Measurements from ENCODE around the gene MRPL55. TPM values are rescaled to one million over a fixed set of nuclear protein-coding genes. Genes with fewer than 3 reads are reported as not detected.

Gene MRPL55
- total RNA-seq, 1 experiment from 2014 or later = 57.1 TPM

- CTCF ChIA-PET = no interaction called here
- Histone ChIP-seq H3K36me3 (ENCODE audit: control insufficient read depth in 1 of 2, insufficient read depth in 2 of 2, low read length in 2 of 2) (peaks cover 0 to 14% of the 10 kb centered on the region in 2 experiments; a peak in 1 of 4 replicates), H3K27me3 (ENCODE audit: insufficient read depth, low read length) (no peaks in the 10 kb centered on the region), H3K9me2 (ENCODE audit: insufficient read depth) (no peaks in the 10 kb centered on the region), H3K27ac (ENCODE audit: low read depth, low read length) (no peak overlapping the region), H3K4me3 (replicated peaks in 1 of 2; ENCODE audit: low read depth in 1 of 2, low read length in 2 of 2) (peak overlapping the region in 1 of 2 experiments; percentile 97; a peak in 2 of 4 replicates), H3K79me2 (ENCODE audit: insufficient read depth, low read length) (peaks cover 26% of the 10 kb centered on the region), H3K4me2 (ENCODE audit: low read length) (peak overlapping the region; percentile 99), H3K9me3 (ENCODE audit: control insufficient read depth in 1 of 2, insufficient read depth in 1 of 2, low read depth in 1 of 2, low read length in 2 of 2) (no peaks in the 10 kb centered on the region), H2AFZ (ENCODE audit: low read depth, low read length, poor library complexity, severe bottlenecking) (no peak overlapping the region), H3K9ac (ENCODE audit: low read length) (no peak overlapping the region; the same call in 1 of the 2 replicates), H4K20me1 (ENCODE audit: insufficient read depth) (no peaks in the 10 kb centered on the region), H3K4me1 (ENCODE audit: control insufficient read depth in 1 of 2, insufficient read depth in 2 of 2, low read length in 2 of 2) (peaks cover 4 to 25% of the 10 kb centered on the region in 2 experiments; a peak in 3 of 4 replicates)
- TF ChIP-seq MAX (IDR thresholded peaks at IDR 0.05) (no peak), YY1 (IDR thresholded peaks at IDR 0.05; ENCODE audit: extremely low read depth, insufficient replicate concordance, low read depth, low read length) (no peak), TCF7L2 (IDR thresholded peaks at IDR 0.05; ENCODE audit: borderline replicate concordance, extremely low read depth, insufficient read depth, insufficient read length) (no peak), EZH2phosphoT487 (IDR thresholded peaks at IDR 0.05; ENCODE audit: borderline replicate concordance) (no peak), CBX3 (IDR thresholded peaks at IDR 0.05; ENCODE audit: low read depth) (no peak), POLR2AphosphoS5 (IDR thresholded peaks at IDR 0.05; ENCODE audit: low read depth, low read length) (no peak), SP1 (IDR thresholded peaks at IDR 0.05; ENCODE audit: low read depth) (no peak)
- no peak for ATAC-seq
- intact Hi-C loops (cut with micrococcal nuclease) = loop anchor here (2.0 kb wide), 1 partner anchor 33 kb away; the partner anchor contains the start of gene GUK1
- RAD21 ChIA-PET (ENCODE audit: low non-redundant PET in 1 of 2, low total read pairs in 2 of 2, uncharacterized antibody in 2 of 2, unreplicated experiment in 2 of 2) = no interaction called here
- no peak for DNase-seq (ENCODE audit: low read depth, low spot score)
- no TSS peak for BruUV-seq (replicated peaks)
- POLR2A ChIA-PET = no interaction called here
Measured at GRCh38 chr1:228107636-228108035, 1.5 kb downstream of the MRPL55 start.

- ChIA-PET POLR2A (interaction anchor here (1.1 kb wide), 1 partner anchor 351 kb away, joined by 3 read pairs; a partner anchor contains a TSS), CTCF (no interaction called here), RAD21 (ENCODE audit: low non-redundant PET in 1 of 2, low total read pairs in 2 of 2, uncharacterized antibody in 2 of 2, unreplicated experiment in 2 of 2) (no interaction called here)
- no TSS peak for BruUV-seq (replicated peaks)
- Histone ChIP-seq H3K36me3 (ENCODE audit: control insufficient read depth in 1 of 2, insufficient read depth in 2 of 2, low read length in 2 of 2) (peaks cover 0 to 14% of the 10 kb centered on the region in 2 experiments; a peak in 1 of 4 replicates), H2AFZ (ENCODE audit: low read depth, low read length, poor library complexity, severe bottlenecking) (no peak overlapping the region), H4K20me1 (ENCODE audit: insufficient read depth) (no peaks in the 10 kb centered on the region), H3K27ac (ENCODE audit: low read depth, low read length) (no peak overlapping the region), H3K4me2 (ENCODE audit: low read length) (no peak overlapping the region), H3K79me2 (ENCODE audit: insufficient read depth, low read length) (peaks cover 35% of the 10 kb centered on the region), H3K4me3 (replicated peaks in 1 of 2; ENCODE audit: low read depth in 1 of 2, low read length in 2 of 2) (no peak overlapping the region), H3K9ac (ENCODE audit: low read length) (no peak overlapping the region), H3K4me1 (ENCODE audit: control insufficient read depth in 1 of 2, insufficient read depth in 2 of 2, low read length in 2 of 2) (peaks cover 4 to 29% of the 10 kb centered on the region in 2 experiments; a peak in 3 of 4 replicates), H3K9me2 (ENCODE audit: insufficient read depth) (no peaks in the 10 kb centered on the region), H3K27me3 (ENCODE audit: insufficient read depth, low read length) (no peaks in the 10 kb centered on the region), H3K9me3 (ENCODE audit: control insufficient read depth in 1 of 2, insufficient read depth in 1 of 2, low read depth in 1 of 2, low read length in 2 of 2) (no peaks in the 10 kb centered on the region)
- DNase-seq (ENCODE audit: low read depth, low spot score) = no peak
- no peak for ATAC-seq
- intact Hi-C loops (cut with micrococcal nuclease) = no loop called here
- TF ChIP-seq ATF3 (IDR thresholded peaks at IDR 0.05) (no peak), REST (IDR thresholded peaks at IDR 0.05; ENCODE audit: low read depth) (no peak), YY1 (IDR thresholded peaks at IDR 0.05; ENCODE audit: extremely low read depth, insufficient replicate concordance, low read depth, low read length) (no peak), CBX3 (IDR thresholded peaks at IDR 0.05; ENCODE audit: low read depth) (no peak), EGR1 (IDR thresholded peaks at IDR 0.05; ENCODE audit: low read depth) (no peak), POLR2A (IDR thresholded peaks at IDR 0.05; ENCODE audit: borderline replicate concordance, extremely low read depth, insufficient read depth, insufficient read length) (no peak), JUND (IDR thresholded peaks at IDR 0.05) (no peak), POLR2AphosphoS5 (IDR thresholded peaks at IDR 0.05; ENCODE audit: low read depth, low read length) (no peak), ZBTB33 (IDR thresholded peaks at IDR 0.05; ENCODE audit: extremely low read depth, insufficient replicate concordance, low read length) (no peak)
Measured at GRCh38 chr1:228106800-228107054, 2.4 kb downstream of the MRPL55 start.

Measured in HCT116 (cell line).